Measurements from ENCODE around the gene GPR156. TPM values are rescaled to one million over a fixed set of nuclear protein-coding genes. Genes with fewer than 3 reads are reported as not detected.

The GPR156 gene
- total and polyA plus RNA-seq, 2 of the 4 experiments (the other 2 are of a cell fraction) = 0.09 to 0.18 TPM

DNA sequence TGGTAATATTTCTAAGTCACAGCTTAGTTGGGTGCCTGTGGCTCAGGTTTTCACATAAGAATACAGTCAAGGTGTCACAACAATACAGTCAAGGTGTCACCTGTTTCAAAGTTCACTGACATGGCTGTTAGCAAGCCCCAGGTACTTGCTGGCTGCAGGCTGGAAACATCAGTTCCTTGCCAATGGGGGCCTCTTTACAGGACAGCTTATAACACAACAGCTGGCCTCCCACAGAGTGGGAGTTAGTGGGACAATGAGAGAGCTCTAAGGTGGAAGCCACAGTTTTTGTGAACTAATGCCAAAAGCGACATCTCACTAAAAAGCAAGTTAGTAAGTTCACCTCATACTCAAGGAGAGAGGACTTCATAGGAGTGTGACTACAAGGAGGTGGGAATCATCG, 45.4 kb downstream of the GPR156 start:
- TF ChIP-seq SMC3 (IDR thresholded peaks at IDR 0.05; ENCODE audit: low read depth, low read length) = no peak
- TF ChIP-seq NFE2L2 (IDR thresholded peaks at IDR 0.05; ENCODE audit: low read depth, low read length) = no peak
- TF ChIP-seq RCOR1 (IDR thresholded peaks at IDR 0.05; ENCODE audit: insufficient replicate concordance, low read length) = no peak
- TF ChIP-seq POLR2A (IDR thresholded peaks at IDR 0.05; ENCODE audit: low read depth, low read length) = no peak
- no peak for TF ChIP-seq RAD21 (IDR thresholded peaks at IDR 0.05; ENCODE audit: low read length)
- TF ChIP-seq, protein P1, sequence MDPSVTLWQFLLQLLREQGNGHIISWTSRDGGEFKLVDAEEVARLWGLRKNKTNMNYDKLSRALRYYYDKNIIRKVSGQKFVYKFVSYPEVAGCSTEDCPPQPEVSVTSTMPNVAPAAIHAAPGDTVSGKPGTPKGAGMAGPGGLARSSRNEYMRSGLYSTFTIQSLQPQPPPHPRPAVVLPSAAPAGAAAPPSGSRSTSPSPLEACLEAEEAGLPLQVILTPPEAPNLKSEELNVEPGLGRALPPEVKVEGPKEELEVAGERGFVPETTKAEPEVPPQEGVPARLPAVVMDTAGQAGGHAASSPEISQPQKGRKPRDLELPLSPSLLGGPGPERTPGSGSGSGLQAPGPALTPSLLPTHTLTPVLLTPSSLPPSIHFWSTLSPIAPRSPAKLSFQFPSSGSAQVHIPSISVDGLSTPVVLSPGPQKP (IDR thresholded peaks at IDR 0.05; ENCODE audit: borderline replicate concordance, low read depth, low read length) = no peak
- no peak for TF ChIP-seq FOS (IDR thresholded peaks at IDR 0.05; ENCODE audit: low read depth, low read length)
- no peak for TF ChIP-seq RFX5 (IDR thresholded peaks at IDR 0.05; ENCODE audit: low read depth, low read length)
- TF ChIP-seq BHLHE40 (IDR thresholded peaks at IDR 0.05; ENCODE audit: low read depth, low read length) = no peak
- TF ChIP-seq MXI1 (IDR thresholded peaks at IDR 0.05; ENCODE audit: borderline replicate concordance, low read depth, low read length) = no peak
- TF ChIP-seq CEBPB (IDR thresholded peaks at IDR 0.05; ENCODE audit: low read depth, low read length) = no peak
- TF ChIP-seq MAZ (IDR thresholded peaks at IDR 0.05; ENCODE audit: borderline replicate concordance, low read depth, low read length) = no peak
- TF ChIP-seq, protein P2, sequence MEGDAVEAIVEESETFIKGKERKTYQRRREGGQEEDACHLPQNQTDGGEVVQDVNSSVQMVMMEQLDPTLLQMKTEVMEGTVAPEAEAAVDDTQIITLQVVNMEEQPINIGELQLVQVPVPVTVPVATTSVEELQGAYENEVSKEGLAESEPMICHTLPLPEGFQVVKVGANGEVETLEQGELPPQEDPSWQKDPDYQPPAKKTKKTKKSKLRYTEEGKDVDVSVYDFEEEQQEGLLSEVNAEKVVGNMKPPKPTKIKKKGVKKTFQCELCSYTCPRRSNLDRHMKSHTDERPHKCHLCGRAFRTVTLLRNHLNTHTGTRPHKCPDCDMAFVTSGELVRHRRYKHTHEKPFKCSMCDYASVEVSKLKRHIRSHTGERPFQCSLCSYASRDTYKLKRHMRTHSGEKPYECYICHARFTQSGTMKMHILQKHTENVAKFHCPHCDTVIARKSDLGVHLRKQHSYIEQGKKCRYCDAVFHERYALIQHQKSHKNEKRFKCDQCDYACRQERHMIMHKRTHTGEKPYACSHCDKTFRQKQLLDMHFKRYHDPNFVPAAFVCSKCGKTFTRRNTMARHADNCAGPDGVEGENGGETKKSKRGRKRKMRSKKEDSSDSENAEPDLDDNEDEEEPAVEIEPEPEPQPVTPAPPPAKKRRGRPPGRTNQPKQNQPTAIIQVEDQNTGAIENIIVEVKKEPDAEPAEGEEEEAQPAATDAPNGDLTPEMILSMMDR (conservative IDR thresholded peaks at IDR 0.05; ENCODE audit: low read depth, low read length) = no peak
- TF ChIP-seq, protein P3, sequence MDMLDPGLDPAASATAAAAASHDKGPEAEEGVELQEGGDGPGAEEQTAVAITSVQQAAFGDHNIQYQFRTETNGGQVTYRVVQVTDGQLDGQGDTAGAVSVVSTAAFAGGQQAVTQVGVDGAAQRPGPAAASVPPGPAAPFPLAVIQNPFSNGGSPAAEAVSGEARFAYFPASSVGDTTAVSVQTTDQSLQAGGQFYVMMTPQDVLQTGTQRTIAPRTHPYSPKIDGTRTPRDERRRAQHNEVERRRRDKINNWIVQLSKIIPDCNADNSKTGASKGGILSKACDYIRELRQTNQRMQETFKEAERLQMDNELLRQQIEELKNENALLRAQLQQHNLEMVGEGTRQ (IDR thresholded peaks at IDR 0.05; ENCODE audit: low read depth, low read length) = no peak
- TF ChIP-seq MAFK (IDR thresholded peaks at IDR 0.05; ENCODE audit: low read depth, low read length) = no peak
- no peak for TF ChIP-seq CHD1 (IDR thresholded peaks at IDR 0.05; ENCODE audit: low read depth, low read length)
- H3K4me3 ChIP-seq (ENCODE audit: insufficient read depth, low read depth, low read length) = no peak overlapping the region
- H3K27ac ChIP-seq (ENCODE audit: insufficient read depth, low read length) = no peak overlapping the region
- no peak overlapping the region for H2AFZ ChIP-seq (replicated peaks; ENCODE audit: low read length, poor library complexity)
- H3K4me2 ChIP-seq (ENCODE audit: low read depth, low read length) = no peak overlapping the region
- ATAC-seq (ENCODE audit: low read depth) (no peak), DNase-seq (no peak)
- H3K9ac ChIP-seq (ENCODE audit: low read depth, low read length) = no peak overlapping the region
- H3K14ac ChIP-seq (replicated peaks; ENCODE audit: low read depth, low read length) = no peak overlapping the region
- H2BK20ac ChIP-seq (ENCODE audit: low read depth, low read length) = no peak overlapping the region
- no peak overlapping the region for H4K8ac ChIP-seq (ENCODE audit: low read depth in 2 of 2, low read length in 2 of 2)
- H2BK5ac ChIP-seq (ENCODE audit: low read depth, low read length, poor library complexity, severe bottlenecking) = no peak overlapping the region
- dilution Hi-C loops (cut with HindIII; ENCODE audit: low sequenced_read_pairs, unreplicated experiment) (no loop called here), intact Hi-C loops (cut with micrococcal nuclease) (no loop called here), in situ Hi-C loops (cut with MboI; ENCODE audit: low sequenced_read_pairs) (loop anchor here (5.0 to 10.0 kb wide), 3 partner anchors 168 to 555 kb away; no protein-coding TSS in a partner anchor)
- no peak overlapping the region for H2AK9ac ChIP-seq (replicated peaks; ENCODE audit: low read depth, low read length, poor library complexity)
- H4K20me1 ChIP-seq (ENCODE audit: insufficient read depth, low read length) = no peaks in the 10 kb centered on the region
- H3K23ac ChIP-seq (ENCODE audit: low read depth, low read length) = no peak overlapping the region
- H3K4ac ChIP-seq (ENCODE audit: low read depth, low read length) = no peak overlapping the region
- H3K79me1 ChIP-seq (ENCODE audit: low read depth in 1 of 2, low read length in 2 of 2) = no peaks in the 10 kb centered on the region
- no peak overlapping the region for H4K91ac ChIP-seq (ENCODE audit: insufficient read depth, low read depth, low read length)
- no peaks in the 10 kb centered on the region for H3K9me3 ChIP-seq (ENCODE audit: control insufficient read depth, insufficient read depth, low read length)
- WGBS, 2 experiments (ENCODE audit: extremely low coverage in 2 of 2, insufficient read length in 1 of 2) = no CpG with 5 or more reads among the region's 2 CpGs
- ChIA-PET CTCF (interaction anchor here (0.7 to 1.8 kb wide), 3 partner anchors 17 to 327 kb away, joined by 3 to 6 read pairs (median 4); no protein-coding TSS in a partner anchor), POLR2A (ENCODE audit: unreplicated experiment) (no interaction called here)
- no peak overlapping the region for H4K5ac ChIP-seq (ENCODE audit: low read depth, low read length)
- no peaks in the 10 kb centered on the region for H3K9me1 ChIP-seq (ENCODE audit: insufficient read depth, low read length)
- no peak overlapping the region for H3K56ac ChIP-seq (ENCODE audit: extremely low read depth, insufficient read depth, low read length)
- H3K36me3 ChIP-seq (ENCODE audit: control insufficient read depth, insufficient read depth, low read length) = no peaks in the 10 kb centered on the region
- no peak overlapping the region for H2BK15ac ChIP-seq (ENCODE audit: low read depth, low read length)
- no TSS peak for BruUV-seq (replicated peaks)
- H2BK120ac ChIP-seq (ENCODE audit: low read depth, low read length) = no peak overlapping the region
- no peaks in the 10 kb centered on the region; the same call in 1 of the 2 replicates for H3K4me1 ChIP-seq (ENCODE audit: control insufficient read depth, insufficient read depth, low read length)
- H3K18ac ChIP-seq (ENCODE audit: low read depth, low read length) = no peak overlapping the region
- H2AK5ac ChIP-seq (ENCODE audit: low read depth, low read length) = no peak overlapping the region
- peaks cover 14% of the 10 kb centered on the region for H3K27me3 ChIP-seq (ENCODE audit: control insufficient read depth, insufficient read depth, low read length)
